T follicular helper cell (primary cell): Measurements from ENCODE around the gene C12orf75.
"Not testable (repeated sequence)": the region's sequence is repeated elsewhere in the genome, so short reads cannot be mapped to it uniquely, and the experiment has no call there.

ENCODE experiments used
- DNase-seq: peaks from one replicate; pipeline ENCODE4 v3.0.0-alpha.2; 2020; ENCODE audit warnings: low read depth

Gene C12orf75

GRCh38 chr12:105335856-105336255 is 5.4 kb downstream of the C12orf75 start:
- DNase-seq = no peak

- DNase-seq = no peak
Measured at GRCh38 chr12:105336411-105336810, 5.9 kb downstream of the C12orf75 start.

- DNase-seq = no peak
Measured at GRCh38 chr12:105337391-105337790, 6.9 kb downstream of the C12orf75 start.

GRCh38 chr12:105338966-105339365 is 8.5 kb downstream of the C12orf75 start:
- no peak for DNase-seq

- DNase-seq = no peak
Measured at GRCh38 chr12:105341010-105341409, 10.5 kb downstream of the C12orf75 start.

- not testable (repeated sequence) for DNase-seq
Measured at GRCh38 chr12:105341620-105342019, 11.1 kb downstream of the C12orf75 start.

- no peak for DNase-seq
Measured at GRCh38 chr12:105342464-105342863, 12.0 kb downstream of the C12orf75 start.

- no peak for DNase-seq
Measured at GRCh38 chr12:105343836-105344235, 13.3 kb downstream of the C12orf75 start.

GRCh38 chr12:105347499-105347898 is 17.0 kb downstream of the C12orf75 start:
- no peak for DNase-seq

GRCh38 chr12:105348142-105348541 is 17.7 kb downstream of the C12orf75 start:
- no peak for DNase-seq

- DNase-seq = no peak
Measured at GRCh38 chr12:105348561-105348960, 18.1 kb downstream of the C12orf75 start.

- DNase-seq = no peak
Measured at GRCh38 chr12:105349138-105349537, 18.6 kb downstream of the C12orf75 start.

GRCh38 chr12:105351523-105351922 is 21.0 kb downstream of the C12orf75 start:
- no peak for DNase-seq

- no peak for DNase-seq
Measured at GRCh38 chr12:105352052-105352451, 21.6 kb downstream of the C12orf75 start.

GRCh38 chr12:105352940-105353635 is 22.6 kb downstream of the C12orf75 start:
- no peak for DNase-seq

GRCh38 chr12:105355752-105356151 is 25.3 kb downstream of the C12orf75 start:
- DNase-seq = no peak

GRCh38 chr12:105357162-105357691 is 26.7 kb downstream of the C12orf75 start:
- no peak for DNase-seq

GRCh38 chr12:105358789-105359188 is 28.3 kb downstream of the C12orf75 start:
- DNase-seq = no peak

- DNase-seq = no peak
Measured at GRCh38 chr12:105359856-105360255, 29.4 kb downstream of the C12orf75 start.

- DNase-seq = no peak
Measured at GRCh38 chr12:105363890-105364289, 33.4 kb downstream of the C12orf75 start.

GRCh38 chr12:105365231-105365630 is 34.7 kb downstream of the C12orf75 start:
- DNase-seq = no peak

- DNase-seq = no peak
Measured at GRCh38 chr12:105368047-105368646, 37.7 kb downstream of the C12orf75 start.

- DNase-seq = no peak
Measured at GRCh38 chr12:105369014-105369413, 38.5 kb downstream of the C12orf75 start.

GRCh38 chr12:105374303-105374702 is 43.8 kb downstream of the C12orf75 start:
- no peak for DNase-seq
